NCI-H748 (cell line): ENCODE data around the gene ADAP1.
"Not testable (repeated sequence)": the region's sequence is repeated elsewhere in the genome, so short reads cannot be mapped to it uniquely, and the experiment has no call there.

Source experiments
- DNase-seq: peaks from one replicate; lab custom pipeline; 2025; ENCODE audit not compliant: unreplicated experiment; lab: John Stamatoyannopoulos, UW

Gene ADAP1

GRCh38 chr7:960269-960871, 5.9 kb upstream of the ADAP1 start:
- no peak for DNase-seq

GRCh38 chr7:959740-960139, 5.3 kb upstream of the ADAP1 start:
- DNase-seq: not testable (repeated sequence)

GRCh38 chr7:959271-959670, 4.8 kb upstream of the ADAP1 start:
- DNase-seq: no peak

DNA sequence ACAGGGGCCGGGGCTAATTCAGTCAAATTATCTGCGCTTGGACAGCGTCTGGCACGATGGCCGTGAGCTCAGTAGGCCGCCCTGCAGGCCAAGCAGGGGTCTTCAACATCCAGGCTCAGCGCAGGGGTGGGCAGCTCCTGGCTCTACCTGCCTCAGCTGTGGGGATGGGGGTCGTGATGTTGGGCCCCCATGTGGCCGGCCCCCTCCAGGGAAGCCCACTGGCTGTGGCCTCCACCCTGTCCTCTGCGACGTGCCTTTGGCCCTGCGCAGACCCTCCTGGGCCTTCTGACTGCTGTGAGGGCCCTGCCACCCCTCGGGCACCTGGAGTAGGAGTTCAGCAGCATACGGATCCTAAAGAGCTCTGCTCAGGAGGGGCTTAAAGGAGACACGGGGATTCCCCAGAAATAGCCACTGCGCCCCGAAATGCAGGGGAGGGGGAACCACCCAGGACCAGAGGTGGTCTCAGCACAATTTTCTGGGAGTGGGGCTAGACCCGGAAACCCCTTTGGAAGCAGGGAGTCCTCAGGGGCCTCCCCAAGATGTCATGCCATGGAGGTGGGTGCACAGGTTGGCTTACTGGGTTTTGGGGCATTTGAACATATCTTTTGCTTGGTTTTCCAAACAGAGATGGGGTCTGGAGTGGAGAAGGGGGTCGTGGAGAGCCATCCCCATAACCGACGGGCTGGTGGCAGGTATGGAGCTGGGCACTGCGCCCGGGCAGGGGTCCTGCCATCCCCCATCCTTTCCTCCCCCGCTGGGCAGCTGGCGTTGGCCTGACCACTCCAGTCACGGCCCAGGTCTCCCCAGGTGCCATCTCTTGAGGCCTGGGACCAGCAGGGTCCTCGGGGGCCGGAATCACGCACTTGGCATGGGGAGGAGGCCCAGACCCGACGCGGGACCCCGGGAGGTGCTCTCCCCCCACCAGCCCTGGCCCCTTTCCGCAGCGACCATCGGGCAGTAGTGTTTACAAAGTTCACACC, 4.0 kb upstream of the ADAP1 start:
- DNase-seq: no peak

DNA sequence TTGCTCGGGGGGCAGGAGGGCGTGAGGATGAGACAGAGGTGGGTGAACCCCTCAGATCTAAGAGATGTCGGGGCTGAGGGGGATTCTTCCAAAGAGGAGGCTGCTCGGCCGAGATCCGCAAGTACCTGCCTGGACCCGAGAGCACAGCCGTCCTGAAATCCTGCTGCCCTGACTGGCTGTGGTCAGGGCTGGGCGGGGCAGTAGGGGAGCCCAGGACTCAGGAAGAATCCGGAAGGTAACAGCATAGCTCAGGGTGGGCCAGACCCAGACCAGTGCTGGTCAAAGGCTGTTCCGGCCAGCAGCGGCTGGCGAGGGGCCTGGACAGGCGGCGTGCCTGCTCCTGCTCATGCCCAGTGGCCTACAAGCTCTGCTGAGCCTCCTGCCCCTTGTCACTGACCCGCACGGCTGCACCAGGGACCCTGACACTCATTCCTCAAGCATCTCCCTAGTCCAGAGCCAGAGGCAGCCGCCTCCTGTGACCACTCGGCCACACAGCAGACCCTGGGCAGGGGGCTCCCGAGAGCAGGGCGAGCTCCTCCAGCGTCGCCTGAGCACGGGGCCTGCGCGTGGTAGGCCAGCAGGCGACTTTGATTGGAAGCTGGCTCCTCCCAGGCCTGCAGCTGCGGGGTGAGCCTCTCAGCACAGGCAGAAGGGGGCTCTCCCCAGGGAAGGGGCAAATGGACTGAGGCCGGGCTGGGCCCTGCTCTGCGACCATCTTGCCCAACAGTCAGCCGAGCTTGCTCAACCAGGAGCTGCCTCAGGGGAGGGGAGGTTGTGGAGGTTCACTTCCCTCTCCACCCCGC, 3.1 kb upstream of the ADAP1 start:
- DNase-seq: no peak

DNA sequence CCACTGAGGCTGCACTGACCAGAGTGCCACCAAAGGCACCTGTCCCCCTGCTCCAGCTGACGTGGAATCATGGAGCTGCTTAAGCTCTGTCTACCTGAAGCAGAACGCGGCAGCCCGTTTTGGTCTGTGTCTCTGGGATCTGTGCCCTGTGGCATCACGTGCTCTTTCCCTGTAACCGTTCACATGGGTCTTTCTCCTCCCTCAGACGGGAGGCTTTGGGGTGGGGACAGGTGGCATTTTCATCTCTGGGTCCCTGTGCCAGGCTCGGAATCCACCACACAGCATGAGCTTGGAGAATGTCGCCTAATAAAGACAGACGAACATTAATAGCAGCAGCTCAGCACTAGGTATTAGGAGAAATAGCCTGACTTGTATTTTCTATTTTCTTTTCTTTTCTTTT, 1.6 kb upstream of the ADAP1 start:
- no peak for DNase-seq

GRCh38 chr7:953547-954327, 743 bp downstream of the ADAP1 start:
- DNase-seq: peak; percentile 50

DNA sequence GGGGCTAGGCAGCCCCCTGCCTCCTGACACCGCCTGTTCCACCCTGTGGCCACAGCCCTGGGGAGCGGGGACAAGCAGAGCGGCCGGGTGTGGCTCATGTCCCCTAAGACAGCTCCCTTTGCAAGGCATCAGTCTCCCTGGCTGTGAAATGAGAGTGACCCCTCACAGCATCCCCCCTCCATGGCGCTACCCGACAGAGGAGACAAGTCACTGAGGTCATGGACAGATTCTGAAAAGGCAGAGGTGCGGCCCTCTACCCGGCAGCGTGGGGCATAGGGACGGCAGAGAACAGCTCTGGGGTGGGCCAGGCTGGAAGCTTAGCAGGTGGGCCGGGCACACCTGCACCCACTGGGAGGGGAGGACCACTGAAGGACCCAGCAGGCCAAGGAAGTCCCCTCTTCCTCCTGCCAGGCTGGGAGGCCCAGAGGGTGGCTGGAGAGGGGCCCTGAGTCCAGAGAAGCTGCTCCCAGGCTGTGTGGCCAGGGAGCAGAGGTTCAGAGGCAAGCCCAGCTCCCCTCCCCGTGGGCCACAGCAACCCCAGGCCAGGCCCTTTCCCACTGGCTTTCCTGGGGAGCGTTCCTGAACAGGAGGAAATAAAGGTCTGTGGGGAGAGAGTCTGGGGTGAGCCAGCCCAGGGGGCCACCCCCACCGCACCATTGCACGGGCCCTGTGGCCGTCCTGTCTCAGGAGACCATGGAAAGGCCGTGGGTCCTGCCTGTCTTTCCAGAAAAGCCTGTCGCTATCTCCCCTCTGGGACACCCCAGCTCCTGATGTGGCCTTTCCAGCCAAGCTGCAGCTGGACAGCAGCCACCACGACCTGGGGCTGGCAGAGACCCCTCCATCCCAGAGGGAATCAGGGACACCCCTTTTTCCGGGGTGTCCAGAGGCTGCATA, 1.7 kb downstream of the ADAP1 start:
- DNase-seq: no peak

- no peak for DNase-seq
Measured at GRCh38 chr7:951881-952547, 2.5 kb downstream of the ADAP1 start.

- no peak for DNase-seq
Measured at GRCh38 chr7:949021-949934, 5.2 kb downstream of the ADAP1 start.

GRCh38 chr7:947391-948210, 6.9 kb downstream of the ADAP1 start:
- no peak for DNase-seq

- DNase-seq: no peak
Measured at GRCh38 chr7:946256-946996, 8.1 kb downstream of the ADAP1 start.

- no peak for DNase-seq
Measured at GRCh38 chr7:945556-946255, 8.8 kb downstream of the ADAP1 start.

- no peak for DNase-seq
Measured at GRCh38 chr7:945147-945555, 9.3 kb downstream of the ADAP1 start.

- no peak for DNase-seq
Measured at GRCh38 chr7:944744-945143, 9.7 kb downstream of the ADAP1 start.

- not testable (repeated sequence) for DNase-seq
Measured at GRCh38 chr7:943793-944192, 10.7 kb downstream of the ADAP1 start.
